GM23338 (cell line): ENCODE data around the gene PLXND1. TPM values are rescaled to one million over a fixed set of nuclear protein-coding genes. Genes with fewer than 3 reads are reported as not detected.

ENCODE experiments used
- ATAC-seq: fragments of 200-7000 bp; cut with Tn5 transposase; 3 replicates; pipeline ENCODE4 v1.9.1; 2020
- DNase-seq: peaks from one replicate; pipeline ENCODE4 v3.0.0-alpha.2; 2015; ENCODE audit warnings: low spot score
- H2AFZ ChIP-seq: fragments of 200-600 bp; sonication (generic); 2 replicates; pipeline ENCODE4 v1.8.0; 2016; ENCODE audit warnings: antibody characterized with exemption, mild to moderate bottlenecking, moderate library complexity
- H3F3A ChIP-seq: fragments of 200-600 bp; sonication (generic); replicated peaks from 2 replicates; pipeline ENCODE4 v1.8.0; 2017; ENCODE audit warnings: antibody characterized with exemption, mixed run types, low read depth
- H3K27ac ChIP-seq: fragments of 200-600 bp; sonication (generic); 2 replicates; pipeline ENCODE4 v1.6.1; 2016; ENCODE audit warnings: low read depth
- H3K27me3 ChIP-seq: fragments of 200-600 bp; sonication (generic); 2 replicates; pipeline ENCODE4 v1.8.0; 2016; ENCODE audit warnings: mild to moderate bottlenecking, mixed run types, moderate library complexity; ENCODE audit not compliant: insufficient read depth
- H3K36me3 ChIP-seq: fragments of 200-600 bp; sonication (generic); 2 replicates; pipeline ENCODE4 v1.8.0; 2016; ENCODE audit warnings: mild to moderate bottlenecking; ENCODE audit not compliant: insufficient read depth
- H3K4me1 ChIP-seq: fragments of 200-600 bp; sonication (generic); 2 replicates; pipeline ENCODE4 v1.8.0; 2016; ENCODE audit warnings: mild to moderate bottlenecking, moderate library complexity; ENCODE audit not compliant: insufficient read depth
- H3K4me2 ChIP-seq: fragments of 200-600 bp; sonication (generic); 2 replicates; pipeline ENCODE4 v1.7.1; 2017; ENCODE audit warnings: mixed run types
- H3K4me3 ChIP-seq: fragments of 200-600 bp; sonication (generic); 2 replicates; pipeline ENCODE4 v1.6.1; 2016; ENCODE audit warnings: mixed run types
- H3K79me2 ChIP-seq: fragments of 200-600 bp; sonication (generic); replicated peaks from 2 replicates; pipeline ENCODE4 v1.8.0; 2017; ENCODE audit warnings: mild to moderate bottlenecking; ENCODE audit not compliant: insufficient read depth
- H3K9me2 ChIP-seq: fragments of 200-600 bp; sonication (generic); 2 replicates; pipeline ENCODE4 v1.8.0; 2017; ENCODE audit not compliant: insufficient read depth
- H4K20me1 ChIP-seq: fragments of 200-600 bp; sonication (generic); replicated peaks from 2 replicates; pipeline ENCODE4 v1.8.0; 2017; ENCODE audit warnings: mild to moderate bottlenecking; ENCODE audit not compliant: insufficient read depth
- H3K27ac Mint-ChIP-seq: 2 replicates; pipeline ENCODE4 v1.8.0; 2020; ENCODE audit warnings: inconsistent platforms, mild to moderate bottlenecking, moderate library complexity, mixed read lengths
- H3K27me3 Mint-ChIP-seq: 3 replicates; pipeline ENCODE4 v1.8.0; 2022; ENCODE audit warnings: low read depth, mild to moderate bottlenecking, moderate library complexity, mixed read lengths, inconsistent platforms; ENCODE audit not compliant: insufficient read depth, poor library complexity
- H3K36me3 Mint-ChIP-seq: 3 replicates; pipeline ENCODE4 v1.8.0; 2021; ENCODE audit warnings: low read depth, mild to moderate bottlenecking, inconsistent platforms, moderate library complexity, mixed read lengths
- H3K4me1 Mint-ChIP-seq: 3 replicates; pipeline ENCODE4 v1.8.0; 2020; ENCODE audit warnings: mild to moderate bottlenecking, inconsistent platforms, mixed read lengths
- H3K4me3 Mint-ChIP-seq: 3 replicates; pipeline ENCODE4 v1.8.0; 2021; ENCODE audit warnings: moderate library complexity, mild to moderate bottlenecking, inconsistent platforms, mixed read lengths
- H3K9me3 Mint-ChIP-seq: 3 replicates; pipeline ENCODE4 v1.8.0; 2020; ENCODE audit warnings: moderate library complexity, mild to moderate bottlenecking, inconsistent platforms, mixed read lengths
- CTCF ChIP-seq, 2 experiments: fragments of 200-600 bp in 1 of 2; sonication (generic) in 1 of 2; conservative IDR thresholded peaks; 2 replicates each; pipeline versions ENCODE4 v1.5.1 to v1.6.1; 2016 to 2017; ENCODE audit warnings: antibody characterized with exemption in 2 of 2, low read depth in 2 of 2, mild to moderate bottlenecking in 2 of 2, moderate library complexity in 1 of 2
- EZH2phosphoT487 ChIP-seq: fragments of 200-600 bp; sonication (generic); IDR thresholded peaks from one replicate; pipeline ENCODE4 v1.8.1; 2018; ENCODE audit warnings: antibody characterized with exemption; ENCODE audit not compliant: unreplicated experiment
- REST ChIP-seq: IDR thresholded peaks from one replicate; pipeline ENCODE4 v1.6.1; 2018; ENCODE audit warnings: antibody characterized with exemption; ENCODE audit not compliant: unreplicated experiment
- STAT1 ChIP-seq: IDR thresholded peaks from one replicate; pipeline ENCODE4 v1.6.1; 2016; ENCODE audit warnings: antibody characterized with exemption; ENCODE audit not compliant: unreplicated experiment
- ZNF114 ChIP-seq: fragments of 250-450 bp; sonication (Bioruptor Pico); IDR thresholded peaks from 2 replicates; pipeline ENCODE4 v1.5.0; 2020; ENCODE audit warnings: mild to moderate bottlenecking, moderate library complexity
- ZNF462 ChIP-seq: fragments of 250-450 bp; sonication (Bioruptor Pico); IDR thresholded peaks from 2 replicates; pipeline ENCODE4 v1.5.0; 2020; ENCODE audit warnings: mild to moderate bottlenecking, moderate library complexity
- polyA plus RNA-seq: library from polyadenylated mRNA; unstranded; fragments of >200 nt; fragmentation: Nextera tagmentation; extraction: Ambion mirVana; gene quantifications from 2 replicates; pipeline ENCODE4 v1.2.1, GENCODE V29; 2016
- total RNA-seq: library from RNA; depleted of rRNA; stranded (reverse); fragments of >200 nt; shearing (Covaris generic); gene quantifications from 2 replicates; pipeline ENCODE4 v1.2.3, GENCODE V29; 2014

The PLXND1 gene
- total and polyA plus RNA-seq, 2 experiments from 2014 or later: 13.3 to 60.4 TPM

GRCh38 chr3:129619726-129620162 is 13.3 kb upstream of the PLXND1 start:
- ATAC-seq: no peak
- H3K79me2 ChIP-seq: no peaks in the 10 kb centered on the region
- H4K20me1 ChIP-seq: no peaks in the 10 kb centered on the region
- peaks cover 18% of the 10 kb centered on the region for H3K4me1 Mint-ChIP-seq
- no peak overlapping the region for H2AFZ ChIP-seq
- H3K9me2 ChIP-seq: no peaks in the 10 kb centered on the region
- H3K27ac ChIP-seq: no peak overlapping the region
- no peaks in the 10 kb centered on the region for H3K27me3 ChIP-seq
- no peaks in the 10 kb centered on the region for H3F3A ChIP-seq
- no peaks in the 10 kb centered on the region; the same call in 2 of the 3 replicates for H3K9me3 Mint-ChIP-seq
- H3K4me1 ChIP-seq: no peaks in the 10 kb centered on the region
- H3K27ac Mint-ChIP-seq: no peak overlapping the region
- peaks cover 8% of the 10 kb centered on the region for H3K27me3 Mint-ChIP-seq
- H3K4me3 Mint-ChIP-seq: no peak overlapping the region
- no peak overlapping the region for H3K4me2 ChIP-seq
- DNase-seq: no peak
- H3K36me3 Mint-ChIP-seq: no peaks in the 10 kb centered on the region
- TF ChIP-seq STAT1 (no peak), EZH2phosphoT487 (no peak), ZNF462 (no peak), ZNF114 (CRISPR knock-in tag) (no peak), REST (no peak), CTCF (conservative IDR thresholded peaks at IDR 0.05; ENCODE audit: low read depth in 2 of 2) (no peak)
- no peaks in the 10 kb centered on the region for H3K36me3 ChIP-seq
- no peak overlapping the region for H3K4me3 ChIP-seq
